Cardiac muscle cell (in vitro differentiated cells and primary cell): ENCODE results near the gene DDX3X. TPM values are rescaled to one million over a fixed set of nuclear protein-coding genes. Genes with fewer than 3 reads are reported as not detected.

Experiments
- DNase-seq, 2 donors: peaks; one replicate each; pipeline versions ENCODE4 v3.0.0 to v3.0.0-alpha.2; 2010 to 2017; ENCODE audit warnings: low read depth in 1 of 2, low spot score in 1 of 2
- H3K27ac ChIP-seq: fragments of 200-600 bp; sonication (generic); 2 replicates; pipeline ENCODE4 v1.5.1; 2016
- H3K27me3 ChIP-seq: fragments of 200-600 bp; sonication (generic); 2 replicates; pipeline ENCODE4 v1.6.0; 2016; ENCODE audit warnings: control low read depth
- H3K36me3 ChIP-seq: fragments of 200-600 bp; sonication (generic); 2 replicates; pipeline ENCODE4 v1.5.1; 2016; ENCODE audit warnings: control low read depth
- H3K4me1 ChIP-seq: fragments of 200-600 bp; sonication (generic); 2 replicates; pipeline ENCODE4 v1.8.1; 2017; ENCODE audit warnings: low read depth, mild to moderate bottlenecking, mixed run types
- H3K4me3 ChIP-seq: fragments of 200-600 bp; sonication (generic); 2 replicates; pipeline ENCODE4 v1.5.1; 2016; ENCODE audit warnings: mild to moderate bottlenecking
- H3K9me3 ChIP-seq: fragments of 200-600 bp; sonication (generic); 2 replicates; pipeline ENCODE4 v1.5.1; 2017; ENCODE audit warnings: low read depth, mild to moderate bottlenecking, control low read depth
- CTCF ChIP-seq: IDR thresholded peaks from 2 replicates; pipeline ENCODE4 v1.5.1; 2012; ENCODE audit warnings: low read depth, mild to moderate bottlenecking, low read length
- polyA plus RNA-seq: library from polyadenylated mRNA; unstranded; fragments of >200 nt; fragmentation: Nextera tagmentation; extraction: Ambion mirVana; gene quantifications from 2 replicates; pipeline ENCODE4 v1.2.1, GENCODE V29; 2016
- total RNA-seq: library from RNA; depleted of rRNA; stranded (reverse); fragments of >200 nt; gene quantifications from 2 replicates; pipeline ENCODE4 v1.2.3, GENCODE V29; 2016

Gene DDX3X
- total and polyA plus RNA-seq, 2 experiments from 2014 or later, result 95.5 to 140 TPM

- no peak overlapping the region for H3K27ac ChIP-seq
- H3K27me3 ChIP-seq, result no peaks in the 10 kb centered on the region
- no peaks in the 10 kb centered on the region for H3K36me3 ChIP-seq
- TF ChIP-seq CTCF, result no peak
- no peak overlapping the region for H3K4me3 ChIP-seq
- peak in 1 of 2 donors; percentile 56 for DNase-seq
- H3K9me3 ChIP-seq, result no peaks in the 10 kb centered on the region
- peaks cover 6% of the 10 kb centered on the region for H3K4me1 ChIP-seq
Observed at GRCh38 chrX:41317477-41318208, 16.3 kb upstream of the DDX3X start.

- Histone ChIP-seq H3K36me3 (no peaks in the 10 kb centered on the region), H3K9me3 (no peaks in the 10 kb centered on the region), H3K4me1 (peaks cover 6% of the 10 kb centered on the region), H3K27ac (no peak overlapping the region), H3K27me3 (no peaks in the 10 kb centered on the region), H3K4me3 (no peak overlapping the region)
- DNase-seq, result no peak
- no peak for TF ChIP-seq CTCF
Observed at GRCh38 chrX:41320393-41320792, 13.6 kb upstream of the DDX3X start.

GRCh38 chrX:41322821-41323603 is 10.9 kb upstream of the DDX3X start:
- Histone ChIP-seq H3K36me3 (no peaks in the 10 kb centered on the region), H3K4me3 (no peak overlapping the region), H3K9me3 (no peaks in the 10 kb centered on the region), H3K27me3 (no peaks in the 10 kb centered on the region), H3K4me1 (peaks cover 6% of the 10 kb centered on the region), H3K27ac (no peak overlapping the region)
- no peak for TF ChIP-seq CTCF
- no peak for DNase-seq

GRCh38 chrX:41326431-41326830 is 7.5 kb upstream of the DDX3X start:
- no peaks in the 10 kb centered on the region for H3K27me3 ChIP-seq
- no peaks in the 10 kb centered on the region for H3K4me1 ChIP-seq
- no peaks in the 10 kb centered on the region for H3K36me3 ChIP-seq
- H3K4me3 ChIP-seq, result no peak overlapping the region
- no peaks in the 10 kb centered on the region for H3K9me3 ChIP-seq
- no peak for DNase-seq
- no peak overlapping the region for H3K27ac ChIP-seq
- no peak for TF ChIP-seq CTCF

- no peak for DNase-seq
- Histone ChIP-seq H3K4me1 (peaks cover 4% of the 10 kb centered on the region), H3K27me3 (no peaks in the 10 kb centered on the region), H3K36me3 (no peaks in the 10 kb centered on the region), H3K4me3 (no peak overlapping the region), H3K27ac (no peak overlapping the region), H3K9me3 (no peaks in the 10 kb centered on the region)
- TF ChIP-seq CTCF, result no peak
Observed at GRCh38 chrX:41327341-41327740, 6.6 kb upstream of the DDX3X start.
